CD4-positive, alpha-beta T cell treated with Interleukin-17A for 4 hours (primary cell): ENCODE results near the gene TNFRSF1A.
"Not testable (repeated sequence)": the region's sequence is repeated elsewhere in the genome, so short reads cannot be mapped to it uniquely, and the experiment has no call there.

Experiments
- DNase-seq: peaks from one replicate; pipeline ENCODE4 v3.0.0-alpha.2; 2020; ENCODE audit warnings: mixed read lengths

The TNFRSF1A gene

GRCh38 chr12:6355491-6356373 lies 13.9 kb upstream of the TNFRSF1A start:
- DNase-seq = peak; percentile 32

- no peak for DNase-seq
Measured at GRCh38 chr12:6354495-6355393, 12.9 kb upstream of the TNFRSF1A start.

- no peak for DNase-seq
Measured at GRCh38 chr12:6352193-6353173, 10.6 kb upstream of the TNFRSF1A start.

GRCh38 chr12:6351622-6352021 lies 9.7 kb upstream of the TNFRSF1A start:
- DNase-seq = no peak

GRCh38 chr12:6347367-6348338 lies 5.8 kb upstream of the TNFRSF1A start:
- DNase-seq = peak; percentile 50

- no peak for DNase-seq
Measured at GRCh38 chr12:6346942-6347341, 5.1 kb upstream of the TNFRSF1A start.

- no peak for DNase-seq
Measured at GRCh38 chr12:6346235-6346832, 4.5 kb upstream of the TNFRSF1A start.

GRCh38 chr12:6345319-6346091 lies 3.6 kb upstream of the TNFRSF1A start:
- peak; percentile 63 for DNase-seq

GRCh38 chr12:6344101-6344660 lies 2.3 kb upstream of the TNFRSF1A start:
- not testable (repeated sequence) for DNase-seq

GRCh38 chr12:6343518-6343917 lies 1.6 kb upstream of the TNFRSF1A start:
- DNase-seq = no peak

- no peak for DNase-seq
Measured at GRCh38 chr12:6342140-6342889, 439 bp upstream of the TNFRSF1A start.

GRCh38 chr12:6340745-6341416 lies 995 bp downstream of the TNFRSF1A start:
- no peak for DNase-seq

- peak; percentile 53 for DNase-seq
Measured at GRCh38 chr12:6340032-6340638, 1.7 kb downstream of the TNFRSF1A start.

GRCh38 chr12:6338955-6339354 lies 2.9 kb downstream of the TNFRSF1A start:
- DNase-seq = no peak

GRCh38 chr12:6338536-6338935 lies 3.3 kb downstream of the TNFRSF1A start:
- DNase-seq = not testable (repeated sequence)

GRCh38 chr12:6337958-6338433 lies 3.9 kb downstream of the TNFRSF1A start:
- peak; percentile 32 for DNase-seq
